Heart right ventricle (tissue), 16 donors: Measurements from ENCODE around the gene RDH8. TPM values are rescaled to one million over a fixed set of nuclear protein-coding genes. Genes with fewer than 3 reads are reported as not detected.

Experiments used
- ATAC-seq, 8 donors: fragments of 200-7000 bp; cut with Tn5 transposase; one replicate each; pipeline ENCODE4 v1.9.1; 2020; ENCODE audit warnings: mild to moderate bottlenecking in 8 of 8, moderate library complexity in 8 of 8, moderate number of reproducible peaks in 1 of 8
- DNase-seq, 2 donors: peaks; one replicate each; pipeline ENCODE4 v3.0.0-alpha.2; 2020
- H3K27ac ChIP-seq, 10 donors: fragments of 200-600 bp; sonication (generic) in 2 of 10; one replicate each; pipeline versions ENCODE4 v1.5.0 to v1.8.0; 2020 to 2022; ENCODE audit warnings: mild to moderate bottlenecking in 3 of 10
- H3K27me3 ChIP-seq, 7 donors: fragments of 200-600 bp; one replicate each; pipeline ENCODE4 v1.8.0; 2021 to 2022; ENCODE audit warnings: mild to moderate bottlenecking in 2 of 7
- H3K36me3 ChIP-seq, 9 donors: fragments of 200-600 bp; sonication (generic) in 1 of 9; one replicate each; pipeline versions ENCODE4 v1.5.0 to v1.8.0; 2020 to 2022; ENCODE audit warnings: mild to moderate bottlenecking in 2 of 9
- H3K4me1 ChIP-seq, 9 donors: fragments of 200-600 bp; sonication (generic) in 1 of 9; one replicate each; pipeline versions ENCODE4 v1.5.0 to v1.8.0; 2020 to 2022; ENCODE audit warnings: mild to moderate bottlenecking in 4 of 9
- H3K4me3 ChIP-seq, 10 donors: fragments of 200-600 bp; sonication (generic) in 2 of 10; one replicate each; pipeline versions ENCODE4 v1.5.0 to v1.8.0; 2020 to 2022; ENCODE audit warnings: mild to moderate bottlenecking in 7 of 10, moderate library complexity in 2 of 10
- H3K9me3 ChIP-seq, 11 donors: fragments of 200-600 bp in 10 of 11; sonication (generic) in 2 of 11; one replicate each; pipeline versions ENCODE4 v1.5.0 to v1.8.0; 2013 to 2022; ENCODE audit warnings: mild to moderate bottlenecking in 2 of 11, control low read depth in 1 of 11, moderate library complexity in 1 of 11
- WGBS, 2 donors: extraction: QIAGEN DNeasy Blood & Tissue Kit; methylation state at CpG; one replicate each; pipeline ENCODE4 v1.1.7; 2013; ENCODE audit warnings: inconsistent platforms in 1 of 2; 5-methylcytosine and 5-hydroxymethylcytosine counted together
- intact Hi-C, 10 donors: fragments of 100-400 bp; cut with DNase I; formaldehyde crosslinking; loops; one replicate each; pipeline versions ENCODE4 v1.11.1 to v1.14.2; 2022
- polyA plus RNA-seq, 2 donors: library from polyadenylated mRNA; stranded (reverse); fragments of 200-250 nt; gene quantifications; one replicate each; pipeline ENCODE4 v1.2.3, GENCODE V29; 2013
- total RNA-seq, 10 donors: library from RNA; stranded (reverse); fragmentation: NEBNext Ultra II Directional in 3 of 10; extraction: Animal tissue kit (Norgen Biotek cat#: 25700) in 3 of 10; gene quantifications; one replicate each; pipeline versions ENCODE4 v1.2.1 to v1.2.4, GENCODE V29; 2021 to 2023
- TF ChIP-seq, protein P1 (sequence below), 9 donors: fragments of 200-600 bp; sonication (generic) in 2 of 9; IDR thresholded peaks; one replicate each; pipeline versions ENCODE4 v1.5.0 to v1.8.0; 2021 to 2022; ENCODE audit warnings: antibody characterized with exemption in 9 of 9, mild to moderate bottlenecking in 5 of 9, moderate library complexity in 1 of 9
- donor health status: Arrhythmogenic right ventricular cardiomyopathy.
- donor health status: ischemic (EF 13 %, LVEDD 7.1; RV severe dilation, severe dysfunction).
- donor health status: healthy with polysubstance abuse.
- donor health status: DM: no; HTN: yes; CAD: no.
- donor health status: DM: no; HTN: no; CAD: no.
- donor health status: ischemic (EF 25% LVEDD 6.9; RV normal size, moderate dysfunction).
- donor health status: ischemic (EF 25% LVEDD 5.7; RV mildly dilated, moderate dysfunction).
- donor health status: healthy.
- donor health status: DM: yes; HTN: yes; CAD: no.
- donor health status: Ischemic cardiomyopathy.
- donor health status: ischemic (EF 35%, LVEDD 5.7; RV mildly dilated, moderate dysfunction).
- donor health status: nonischemic (EF 11% LVEDD 7.7; RV severe dilation, severe dysfunction).
- donor health status: DM: yes; HTN: yes; CAD: no.
- donor health status: PGD.
- donor health status: ischemic (EF 29% LVEDD 5.4; RV normal size, mild dysfunction).
- donor health status: nonischemic (EF 23%, LVEDD 6.1; RV moderate dilation, normal function).

Gene RDH8
- total and polyA plus RNA-seq, 12 donors: not detected

- H3K36me3 ChIP-seq: no peaks in the 10 kb centered on the region
- H3K4me1 ChIP-seq: peaks cover 0 to 10% (median 8%) of the 10 kb centered on the region in 9 donors
- DNase-seq: no peak
- TF ChIP-seq, protein P1, sequence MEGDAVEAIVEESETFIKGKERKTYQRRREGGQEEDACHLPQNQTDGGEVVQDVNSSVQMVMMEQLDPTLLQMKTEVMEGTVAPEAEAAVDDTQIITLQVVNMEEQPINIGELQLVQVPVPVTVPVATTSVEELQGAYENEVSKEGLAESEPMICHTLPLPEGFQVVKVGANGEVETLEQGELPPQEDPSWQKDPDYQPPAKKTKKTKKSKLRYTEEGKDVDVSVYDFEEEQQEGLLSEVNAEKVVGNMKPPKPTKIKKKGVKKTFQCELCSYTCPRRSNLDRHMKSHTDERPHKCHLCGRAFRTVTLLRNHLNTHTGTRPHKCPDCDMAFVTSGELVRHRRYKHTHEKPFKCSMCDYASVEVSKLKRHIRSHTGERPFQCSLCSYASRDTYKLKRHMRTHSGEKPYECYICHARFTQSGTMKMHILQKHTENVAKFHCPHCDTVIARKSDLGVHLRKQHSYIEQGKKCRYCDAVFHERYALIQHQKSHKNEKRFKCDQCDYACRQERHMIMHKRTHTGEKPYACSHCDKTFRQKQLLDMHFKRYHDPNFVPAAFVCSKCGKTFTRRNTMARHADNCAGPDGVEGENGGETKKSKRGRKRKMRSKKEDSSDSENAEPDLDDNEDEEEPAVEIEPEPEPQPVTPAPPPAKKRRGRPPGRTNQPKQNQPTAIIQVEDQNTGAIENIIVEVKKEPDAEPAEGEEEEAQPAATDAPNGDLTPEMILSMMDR (IDR thresholded peaks at IDR 0.05): no peak
- intact Hi-C loops: loop anchor here in 7 of 10 donors (1.0 to 5.0 kb wide), 4 partner anchors 92 to 96 kb away; no protein-coding TSS in a partner anchor
- no peak overlapping the region for H3K27ac ChIP-seq
- no peak for ATAC-seq
- H3K4me3 ChIP-seq: no peak overlapping the region
- H3K27me3 ChIP-seq: peaks cover 0 to 28% (median 14%) of the 10 kb centered on the region in 7 donors
- no peaks in the 10 kb centered on the region for H3K9me3 ChIP-seq
- 82 to 89% methylated on average over 3 of the region's 3 CpGs for WGBS, 2 donors
Observed at GRCh38 chr19:10026744-10027143, 13.5 kb downstream of the RDH8 start.

GRCh38 chr19:10027158-10027997 is 14.1 kb downstream of the RDH8 start:
- Histone ChIP-seq H3K36me3 (no peaks in the 10 kb centered on the region), H3K4me1 (peaks cover 0 to 10% (median 8%) of the 10 kb centered on the region in 9 donors), H3K9me3 (no peaks in the 10 kb centered on the region), H3K27me3 (peaks cover 0 to 34% (median 20%) of the 10 kb centered on the region in 7 donors), H3K27ac (peak overlapping the region in 2 of 10 donors; percentile 8 to 22), H3K4me3 (peak overlapping the region in 1 of 10 donors; percentile 7)
- ATAC-seq (peak; percentile 95 to 99 (median 98)), DNase-seq (peak; percentile 94 to 96)
- 10% methylated on average over 29 of the region's 29 CpGs for WGBS, 2 donors
- TF ChIP-seq, protein P1 (IDR thresholded peaks at IDR 0.05): peak; percentile 84 to 97 (median 93)
- intact Hi-C loops: loop anchor here in 7 of 10 donors (1.0 to 5.0 kb wide), 4 partner anchors 93 to 97 kb away; no protein-coding TSS in a partner anchor

- Histone ChIP-seq H3K27ac (no peak overlapping the region), H3K27me3 (peaks cover 0 to 52% (median 36%) of the 10 kb centered on the region in 7 donors), H3K4me3 (no peak overlapping the region), H3K4me1 (no peaks in the 10 kb centered on the region), H3K36me3 (no peaks in the 10 kb centered on the region), H3K9me3 (peaks cover 0 to 6% (median 0%) of the 10 kb centered on the region in 11 donors)
- no peak for DNase-seq
- no peak for ATAC-seq
- TF ChIP-seq, protein P1 (IDR thresholded peaks at IDR 0.05): no peak
- WGBS, 2 donors: 72 to 76% methylated on average over 8 of the region's 8 CpGs
- intact Hi-C loops: no loop called here
Observed at GRCh38 chr19:10033614-10034013, 20.3 kb downstream of the RDH8 start.

DNA sequence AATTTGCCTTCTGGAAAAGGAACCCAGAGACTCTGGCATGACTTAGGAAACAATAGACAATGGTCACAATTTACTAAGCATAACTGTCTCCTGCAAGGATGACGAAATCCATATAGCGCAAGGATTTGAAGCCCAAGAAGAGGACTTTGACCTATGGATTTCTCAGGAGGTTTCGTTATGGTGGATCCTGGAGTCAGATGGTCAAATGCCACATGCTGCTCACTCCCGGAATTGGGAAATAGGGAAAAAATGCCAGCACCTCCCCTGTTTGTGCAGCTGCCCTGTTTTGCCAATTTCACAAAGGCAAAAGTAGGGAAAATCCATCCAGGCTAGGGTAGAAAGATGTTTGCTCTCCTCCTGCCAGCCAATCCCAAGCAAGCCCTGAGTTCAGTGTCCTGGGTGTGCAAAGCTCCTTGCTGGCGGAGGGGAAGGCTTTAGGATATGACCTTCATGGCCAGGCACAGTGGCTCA is 23.4 kb downstream of the RDH8 start:
- Histone ChIP-seq H3K27ac (no peak overlapping the region), H3K4me3 (no peak overlapping the region), H3K27me3 (peaks cover 0 to 53% (median 39%) of the 10 kb centered on the region in 7 donors), H3K9me3 (peaks cover 0 to 22% (median 2%) of the 10 kb centered on the region in 11 donors), H3K36me3 (no peaks in the 10 kb centered on the region), H3K4me1 (no peaks in the 10 kb centered on the region)
- intact Hi-C loops: no loop called here
- DNase-seq: no peak
- no peak for ATAC-seq
- 65 to 74% methylated on average over 5 of the region's 5 CpGs for WGBS, 2 donors
- TF ChIP-seq, protein P1 (IDR thresholded peaks at IDR 0.05): no peak
